HUES64 (cell line): ENCODE data around the gene ARL15.

ENCODE experiments used
- H3K27ac ChIP-seq: 2 replicates; pipeline ENCODE4 v1.7.0; 2013; ENCODE audit warnings: low read depth, low read length, inconsistent platforms
- H3K27me3 ChIP-seq: 2 replicates; pipeline ENCODE4 v1.6.1; 2013; ENCODE audit warnings: mild to moderate bottlenecking, low read length; ENCODE audit not compliant: insufficient read depth
- H3K36me3 ChIP-seq: 2 replicates; pipeline ENCODE4 v1.6.1; 2013; ENCODE audit warnings: mild to moderate bottlenecking, low read length; ENCODE audit not compliant: insufficient read depth
- H3K4me1 ChIP-seq: 2 replicates; pipeline ENCODE4 v1.6.1; 2013; ENCODE audit warnings: mild to moderate bottlenecking, low read length, moderate library complexity; ENCODE audit not compliant: insufficient read depth
- H3K4me3 ChIP-seq: 2 replicates; pipeline ENCODE4 v1.5.1; 2013; ENCODE audit warnings: mild to moderate bottlenecking, low read length, moderate library complexity
- H3K9ac ChIP-seq: 2 replicates; pipeline ENCODE4 v1.6.1; 2013; ENCODE audit warnings: mild to moderate bottlenecking, low read depth, low read length
- H3K9me3 ChIP-seq: 2 replicates; pipeline ENCODE4 v1.6.1; 2013; ENCODE audit warnings: low read depth, low read length; ENCODE audit not compliant: insufficient read depth
- WGBS: fragments of 150-250, 120-280 bp; methylation state at CpG from one replicate; pipeline ENCODE4 v1.1.7; 2013; ENCODE audit warnings: missing lambda C conversion rate; 5-methylcytosine and 5-hydroxymethylcytosine counted together

The ARL15 gene

DNA sequence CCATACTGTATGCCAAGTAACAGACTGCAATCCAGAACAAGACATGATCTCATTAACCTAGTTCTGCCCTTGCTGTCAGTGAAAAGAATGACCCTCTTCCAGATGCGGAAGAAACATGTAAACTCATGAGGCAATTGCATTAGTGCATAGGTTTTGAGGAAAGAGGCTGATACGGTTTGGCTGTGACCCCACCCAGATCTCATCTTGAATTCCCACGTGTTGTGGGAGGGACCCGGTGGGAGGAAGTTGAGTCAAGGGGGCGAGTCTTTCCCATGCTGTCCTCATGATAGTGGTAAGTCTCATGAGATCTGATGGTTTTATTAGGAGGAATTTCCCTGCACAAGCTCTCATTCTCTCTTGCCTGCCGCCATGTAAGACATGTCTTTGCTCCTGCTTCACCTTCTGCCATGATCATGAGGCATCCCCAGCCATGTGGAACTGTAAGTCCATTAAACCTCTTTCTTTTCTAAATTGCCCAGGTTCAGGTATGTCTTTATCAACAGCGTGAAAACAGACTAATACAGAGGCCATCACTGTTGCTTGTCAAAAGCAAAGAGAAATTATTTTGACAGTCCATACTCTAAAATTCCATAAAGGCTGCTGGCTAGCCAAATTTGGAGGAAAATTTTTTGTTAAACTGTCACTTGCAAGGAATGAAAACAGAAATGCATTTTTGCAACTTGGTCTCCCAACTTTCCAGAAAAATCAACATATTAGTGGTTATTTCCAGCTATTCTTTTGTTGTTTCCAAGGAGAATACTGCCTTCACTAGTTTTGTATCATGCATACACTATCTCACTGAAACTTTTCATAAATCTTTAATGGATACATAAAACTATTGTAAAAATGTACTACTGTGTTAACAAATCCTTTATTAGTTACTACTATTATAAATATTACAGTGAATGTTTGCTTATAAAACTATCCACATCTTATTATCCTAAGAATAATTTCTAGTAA is 3.2 kb upstream of the ARL15 start:
- Histone ChIP-seq H3K27me3 (peaks cover 33% of the 10 kb centered on the region), H3K9me3 (no peaks in the 10 kb centered on the region), H3K9ac (no peak overlapping the region), H3K4me3 (no peak overlapping the region), H3K4me1 (peaks cover 8% of the 10 kb centered on the region; the same call in 1 of the 2 replicates), H3K36me3 (no peaks in the 10 kb centered on the region), H3K27ac (no peak overlapping the region)
- WGBS: 88% methylated on average over 7 of the region's 7 CpGs

DNA sequence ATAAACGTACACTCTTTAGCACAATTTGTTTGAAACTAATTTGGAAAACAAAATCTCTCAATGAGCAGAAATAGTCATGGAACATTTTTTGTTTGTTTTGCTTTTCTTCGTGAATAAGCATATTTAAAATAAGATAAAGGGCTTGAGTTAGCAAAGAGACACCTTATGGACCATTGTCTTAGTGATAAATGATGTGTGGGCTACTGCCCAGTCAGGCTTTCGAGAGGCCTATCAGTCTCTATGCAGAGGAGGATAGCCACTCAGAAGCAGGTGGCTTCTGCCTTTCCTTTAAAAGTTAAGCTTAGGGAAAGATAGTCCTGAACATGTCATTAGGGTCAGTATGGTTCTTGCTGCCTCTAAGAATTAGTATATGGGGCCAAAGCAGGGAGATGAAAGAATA is 2.1 kb upstream of the ARL15 start:
- WGBS: 92% methylated on average over 3 of the region's 3 CpGs
- Histone ChIP-seq H3K27ac (no peak overlapping the region), H3K36me3 (no peaks in the 10 kb centered on the region), H3K4me1 (peaks cover 8% of the 10 kb centered on the region; the same call in 1 of the 2 replicates), H3K27me3 (peaks cover 40% of the 10 kb centered on the region), H3K9me3 (no peaks in the 10 kb centered on the region), H3K4me3 (no peak overlapping the region), H3K9ac (no peak overlapping the region)

DNA sequence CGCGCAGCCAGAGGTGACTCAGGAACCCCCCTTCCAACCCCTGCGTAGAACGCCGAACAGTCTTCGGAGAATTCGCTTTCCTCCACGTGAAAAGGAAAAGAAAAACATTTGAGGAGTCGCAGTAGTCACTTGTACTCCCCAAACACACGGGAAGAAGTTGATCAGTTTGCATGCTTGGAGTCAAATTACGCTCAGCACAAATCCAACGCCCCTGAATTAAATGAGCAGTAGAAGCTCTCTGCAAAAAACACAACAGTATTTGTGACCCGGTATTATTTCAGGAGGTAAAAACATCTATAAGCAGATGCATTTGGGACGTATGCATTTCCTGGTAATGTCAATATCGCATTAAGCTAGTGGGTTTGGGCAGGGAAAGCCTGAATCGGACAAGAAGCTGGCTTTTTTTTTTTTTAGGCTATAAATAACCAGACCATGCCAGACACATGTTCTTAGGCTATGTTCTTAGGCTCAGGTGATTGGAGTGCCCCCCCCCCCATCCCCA is 854 bp upstream of the ARL15 start:
- Histone ChIP-seq H3K4me1 (peaks cover 8% of the 10 kb centered on the region; the same call in 1 of the 2 replicates), H3K9me3 (no peaks in the 10 kb centered on the region), H3K9ac (peak overlapping the region; percentile 84), H3K4me3 (peak overlapping the region; percentile 88), H3K27ac (peak overlapping the region; percentile 42; the same call in 1 of the 2 replicates), H3K27me3 (peaks cover 40% of the 10 kb centered on the region), H3K36me3 (no peaks in the 10 kb centered on the region)
- under 1% methylated on average over 16 of the region's 16 CpGs for WGBS

DNA sequence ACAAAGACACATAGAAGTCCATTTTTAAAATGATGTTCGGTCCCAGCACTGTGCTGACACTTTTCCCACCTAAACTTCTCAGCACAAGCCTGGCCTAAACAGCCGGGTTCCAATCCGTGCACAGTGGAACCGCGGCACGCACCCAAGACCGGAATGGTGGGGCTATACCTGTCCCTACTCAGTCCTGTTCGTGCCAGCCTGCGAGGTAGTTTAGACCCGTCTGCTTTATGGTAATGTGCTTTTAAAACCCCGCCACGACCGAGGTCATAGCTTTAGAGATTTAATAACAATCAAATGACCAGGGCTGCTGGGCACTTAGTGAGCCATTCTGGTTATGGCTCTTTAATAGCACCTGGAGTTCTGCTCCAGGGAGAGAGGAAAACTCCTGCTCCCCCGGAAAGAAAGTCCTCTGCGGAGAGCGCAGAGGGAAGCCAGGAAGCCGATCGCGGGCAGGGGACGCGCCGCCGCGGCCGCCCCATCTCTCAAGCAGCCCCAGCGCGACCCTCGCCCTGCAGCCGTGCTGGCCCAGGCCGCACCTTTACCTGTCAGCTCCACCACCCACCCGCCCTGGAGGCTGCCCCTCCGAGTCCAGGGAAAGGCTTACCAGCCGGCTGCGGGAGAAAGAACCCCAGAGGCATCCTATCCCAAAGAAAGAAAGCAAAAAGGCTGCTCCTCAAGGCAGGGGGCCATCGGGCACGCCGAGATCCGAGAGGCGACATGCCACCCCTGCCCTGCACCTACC is 511 bp downstream of the ARL15 start:
- Histone ChIP-seq H3K4me3 (peak overlapping the region; percentile 88), H3K36me3 (no peaks in the 10 kb centered on the region), H3K9me3 (no peaks in the 10 kb centered on the region), H3K4me1 (peaks cover 14% of the 10 kb centered on the region), H3K27ac (peak overlapping the region; percentile 70), H3K9ac (peak overlapping the region; percentile 84), H3K27me3 (peaks cover 40% of the 10 kb centered on the region)
- WGBS: under 1% methylated on average over 39 of the region's 39 CpGs

DNA sequence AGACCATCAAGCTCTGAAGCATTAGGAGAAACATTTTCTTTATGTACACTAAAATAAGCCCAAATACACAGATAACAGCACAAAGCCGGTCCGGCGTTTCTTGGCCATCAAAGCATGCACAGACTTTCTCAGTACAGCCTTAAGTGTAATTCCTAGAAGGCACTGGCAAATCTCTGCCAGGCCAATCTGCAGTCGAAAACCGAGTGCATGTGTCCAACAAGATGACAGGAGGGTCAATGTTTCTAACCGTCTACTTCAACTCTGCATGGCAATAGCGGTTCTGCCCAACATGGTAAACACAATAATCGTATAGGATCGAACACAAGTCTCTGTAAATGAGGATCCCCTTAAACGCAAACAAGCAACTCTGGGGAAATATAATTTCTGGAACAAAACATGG is 1.1 kb downstream of the ARL15 start:
- H3K9me3 ChIP-seq: no peaks in the 10 kb centered on the region
- H3K9ac ChIP-seq: peak overlapping the region; percentile 84; the same call in 1 of the 2 replicates
- H3K4me1 ChIP-seq: peaks cover 20% of the 10 kb centered on the region
- no peak overlapping the region for H3K27ac ChIP-seq
- H3K36me3 ChIP-seq: no peaks in the 10 kb centered on the region
- 20% methylated on average over 10 of the region's 10 CpGs for WGBS
- peak overlapping the region; percentile 88 for H3K4me3 ChIP-seq
- peaks cover 40% of the 10 kb centered on the region for H3K27me3 ChIP-seq

DNA sequence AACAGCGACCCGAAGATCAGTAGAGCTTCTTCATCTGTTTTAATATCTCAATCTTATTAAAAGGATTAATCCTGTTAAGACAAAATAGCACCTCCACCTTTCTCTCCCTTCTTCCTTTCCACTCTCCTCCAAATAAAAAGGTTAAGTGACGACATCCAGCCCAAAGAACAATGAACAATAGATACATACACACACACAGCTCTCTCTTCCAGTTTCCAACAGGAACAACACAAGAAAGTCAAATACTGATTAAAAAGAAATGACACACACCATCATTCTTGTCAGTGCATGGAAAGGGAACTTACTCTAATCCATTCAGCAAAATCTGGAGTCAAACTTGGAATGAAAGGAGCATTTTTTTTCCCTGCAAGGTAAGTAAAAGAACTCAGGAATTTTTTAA is 2.8 kb downstream of the ARL15 start:
- H3K4me1 ChIP-seq: peaks cover 21% of the 10 kb centered on the region

DNA sequence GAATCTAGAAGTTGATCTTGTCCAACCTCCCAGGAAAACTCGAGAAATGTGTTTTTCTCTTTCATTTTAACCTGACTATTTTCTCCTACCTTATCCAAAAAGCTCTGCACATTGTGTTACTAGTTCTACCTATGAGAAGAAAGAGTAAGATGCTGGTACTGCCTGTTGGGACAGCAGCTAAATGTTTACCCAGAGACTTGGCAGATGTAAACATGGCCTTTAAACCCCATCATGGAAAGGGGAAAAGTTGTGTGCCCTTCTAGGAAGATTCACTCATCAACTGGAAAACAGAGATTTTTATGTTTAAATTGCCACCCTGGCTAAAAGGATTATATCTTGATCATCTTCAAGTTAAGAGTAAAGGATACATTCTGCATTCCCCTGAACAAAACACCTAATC is 3.5 kb downstream of the ARL15 start:
- H3K27me3 ChIP-seq: peaks cover 24% of the 10 kb centered on the region
- no peak overlapping the region for H3K27ac ChIP-seq
- no peaks in the 10 kb centered on the region for H3K36me3 ChIP-seq
- H3K4me3 ChIP-seq: no peak overlapping the region
- peaks cover 21% of the 10 kb centered on the region for H3K4me1 ChIP-seq
- 90% methylated on average over 1 of the region's 1 CpG for WGBS
- no peaks in the 10 kb centered on the region for H3K9me3 ChIP-seq
- H3K9ac ChIP-seq: no peak overlapping the region

More for the DNA sequence above, 2.8 kb downstream of the ARL15 start:
- Histone ChIP-seq H3K27ac (no peak overlapping the region), H3K4me3 (no peak overlapping the region), H3K9me3 (no peaks in the 10 kb centered on the region), H3K27me3 (peaks cover 31% of the 10 kb centered on the region), H3K9ac (no peak overlapping the region), H3K36me3 (no peaks in the 10 kb centered on the region)
- WGBS: 81% methylated on average over 3 of the region's 3 CpGs

DNA sequence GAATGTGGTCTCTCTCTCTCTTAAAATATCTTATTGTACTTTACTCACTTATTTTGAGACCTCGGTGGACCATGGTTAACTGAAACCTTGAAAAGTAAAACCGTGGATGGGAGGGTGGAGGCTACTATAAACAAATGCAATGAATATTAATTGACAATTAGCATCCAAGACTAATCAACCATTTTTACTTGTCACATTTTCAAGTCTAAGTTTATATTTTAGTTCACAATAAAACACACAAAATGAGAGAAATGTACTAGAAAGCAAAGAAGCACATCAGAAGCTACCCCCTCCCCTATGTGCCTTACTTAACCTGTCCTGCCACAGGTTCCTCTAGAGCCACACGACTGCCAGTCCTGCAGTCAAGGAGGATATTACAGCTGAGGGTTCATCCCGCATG is 4.6 kb downstream of the ARL15 start:
- H3K9ac ChIP-seq: no peak overlapping the region
- peaks cover 16% of the 10 kb centered on the region for H3K27me3 ChIP-seq
- no peak overlapping the region for H3K27ac ChIP-seq
- no peaks in the 10 kb centered on the region for H3K9me3 ChIP-seq
- H3K4me1 ChIP-seq: peaks cover 21% of the 10 kb centered on the region
- no peaks in the 10 kb centered on the region for H3K36me3 ChIP-seq
- H3K4me3 ChIP-seq: no peak overlapping the region
- WGBS: 77% methylated on average over 2 of the region's 4 CpGs

DNA sequence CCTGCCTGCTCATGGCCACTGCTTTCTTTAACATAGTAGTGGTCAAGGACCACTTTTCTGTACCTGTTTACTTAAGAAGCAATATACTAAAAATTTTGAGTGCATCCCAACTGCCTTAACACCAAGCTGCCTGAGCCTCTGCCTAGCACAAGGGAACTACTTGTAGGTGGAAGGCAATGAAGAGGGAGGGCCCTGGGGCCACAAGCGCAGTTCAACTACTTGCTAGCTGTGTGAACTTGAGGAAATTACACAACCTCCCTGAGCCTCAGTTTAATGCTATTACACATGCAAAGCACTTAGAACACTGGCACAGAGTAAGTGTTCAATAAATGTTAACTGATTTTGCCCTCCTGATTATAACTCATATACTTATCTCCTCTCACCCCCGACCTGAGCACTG is 6.3 kb downstream of the ARL15 start:
- Histone ChIP-seq H3K9me3 (no peaks in the 10 kb centered on the region), H3K27me3 (peaks cover 12% of the 10 kb centered on the region), H3K36me3 (no peaks in the 10 kb centered on the region), H3K4me1 (peaks cover 18% of the 10 kb centered on the region), H3K27ac (no peak overlapping the region), H3K9ac (no peak overlapping the region), H3K4me3 (no peak overlapping the region)
- WGBS: 90% methylated on average over 2 of the region's 2 CpGs

DNA sequence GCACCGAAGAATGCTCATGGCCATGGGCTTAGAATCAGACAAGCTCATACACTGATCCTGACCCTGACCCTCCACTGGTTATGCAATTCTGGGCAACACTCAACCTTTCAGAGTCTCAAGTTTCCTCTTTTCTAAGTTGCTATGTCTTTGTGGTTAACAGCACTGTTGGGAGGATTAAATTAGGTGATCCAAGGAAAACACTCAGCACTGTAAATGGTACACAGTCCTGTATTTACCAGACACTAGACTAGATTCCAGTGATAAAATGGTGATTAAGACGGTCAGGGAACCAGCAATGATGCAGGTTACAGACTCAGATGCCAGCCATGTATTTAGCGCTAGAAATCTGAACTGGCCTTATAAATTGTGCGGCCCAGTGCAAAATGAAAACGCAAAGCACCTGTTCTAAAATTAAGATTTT is 8.1 kb downstream of the ARL15 start:
- Histone ChIP-seq H3K27me3 (no peaks in the 10 kb centered on the region), H3K4me1 (peaks cover 13% of the 10 kb centered on the region), H3K36me3 (no peaks in the 10 kb centered on the region), H3K27ac (no peak overlapping the region), H3K9me3 (no peaks in the 10 kb centered on the region), H3K9ac (no peak overlapping the region), H3K4me3 (no peak overlapping the region)
- WGBS: over 99% methylated on average over 4 of the region's 5 CpGs

DNA sequence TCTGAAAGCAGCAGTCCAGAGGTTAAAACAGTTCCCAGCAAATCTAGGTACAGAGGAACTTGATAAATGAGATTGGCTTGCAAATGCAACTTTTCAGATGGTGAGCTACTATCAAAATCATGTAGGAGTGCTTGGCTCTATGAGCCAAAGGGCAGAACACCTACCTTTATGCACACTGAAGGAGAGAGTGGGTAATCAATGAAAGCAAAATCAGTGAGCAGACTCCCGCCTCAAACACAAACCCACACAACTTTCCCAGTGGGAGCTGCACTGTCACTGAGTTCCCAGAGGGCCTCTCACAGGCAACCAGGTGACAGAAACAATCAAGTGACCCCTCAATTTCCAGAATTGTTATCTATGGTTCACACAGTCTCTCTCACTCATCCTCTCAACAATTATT is 8.5 kb downstream of the ARL15 start:
- 89% methylated on average over 1 of the region's 1 CpG for WGBS
- H3K4me1 ChIP-seq: peaks cover 16% of the 10 kb centered on the region

More for the DNA sequence above, 8.5 kb downstream of the ARL15 start:
- H3K9ac ChIP-seq: no peak overlapping the region
- H3K27ac ChIP-seq: no peak overlapping the region
- no peaks in the 10 kb centered on the region for H3K36me3 ChIP-seq
- H3K9me3 ChIP-seq: no peaks in the 10 kb centered on the region
- H3K4me3 ChIP-seq: no peak overlapping the region
- no peaks in the 10 kb centered on the region for H3K27me3 ChIP-seq
